Measurements from ENCODE around the gene FNDC3A.

FNDC3A gene

GRCh38 chr13:48975856-48976575, at the start of gene FNDC3A:
TSS of gene FNDC3A (plus strand) at chr13:48975912. CDS start at chr13:49006191, 30,279 bp downstream.
- peak; percentile 85 for DNase-seq

GRCh38 chr13:48928757-48929430, 46.8 kb upstream of the FNDC3A start:
- no peak for DNase-seq

GRCh38 chr13:48930918-48931317, 44.8 kb upstream of the FNDC3A start:
- DNase-seq, result no peak

GRCh38 chr13:48938308-48938943, 37.3 kb upstream of the FNDC3A start:
- no peak for DNase-seq

GRCh38 chr13:48939728-48940127, 36.0 kb upstream of the FNDC3A start:
- DNase-seq, result no peak

- no peak for DNase-seq
Observed at GRCh38 chr13:48942131-48942530, 33.6 kb upstream of the FNDC3A start.

GRCh38 chr13:48944221-48944620, 31.5 kb upstream of the FNDC3A start:
- DNase-seq, result no peak

GRCh38 chr13:48945626-48946025, 30.1 kb upstream of the FNDC3A start:
- DNase-seq, result no peak

- DNase-seq, result no peak
Observed at GRCh38 chr13:48946163-48946562, 29.5 kb upstream of the FNDC3A start.

GRCh38 chr13:48949566-48950500, 25.9 kb upstream of the FNDC3A start:
- DNase-seq, result no peak

GRCh38 chr13:48950501-48950875, 25.2 kb upstream of the FNDC3A start:
- DNase-seq, result no peak

GRCh38 chr13:48954081-48954480, 21.6 kb upstream of the FNDC3A start:
- no peak for DNase-seq

- DNase-seq, result no peak
Observed at GRCh38 chr13:48955536-48955935, 20.2 kb upstream of the FNDC3A start.

GRCh38 chr13:48961379-48961778, 14.3 kb upstream of the FNDC3A start:
- DNase-seq, result no peak

GRCh38 chr13:48962281-48962680, 13.4 kb upstream of the FNDC3A start:
- no peak for DNase-seq

GRCh38 chr13:48965736-48966135, 10.0 kb upstream of the FNDC3A start:
- DNase-seq, result no peak

GRCh38 chr13:48969685-48970084, 6.0 kb upstream of the FNDC3A start:
- DNase-seq, result no peak

GRCh38 chr13:48973845-48974431, 1.8 kb upstream of the FNDC3A start:
- no peak for DNase-seq

- no peak for DNase-seq
Observed at GRCh38 chr13:48975101-48975855, 434 bp upstream of the FNDC3A start.

- peak; percentile 68 for DNase-seq
Observed at GRCh38 chr13:48976576-48977285, 1.0 kb downstream of the FNDC3A start.

- peak; percentile 15 for DNase-seq
Observed at GRCh38 chr13:48977286-48977625, 1.5 kb downstream of the FNDC3A start.
